ENCODE data around the gene ERBIN. TPM values are rescaled to one million over a fixed set of nuclear protein-coding genes. Genes with fewer than 3 reads are reported as not detected.
A peak's percentile ranks its signal among the peaks of the same experiment; 100 is the strongest.

Gene ERBIN
- total RNA-seq (2016; rRNA removed; fragmentation: Illumina TruSeq; extraction: Trizol) (41.7 and 54.8 TPM in 2 replicates), polyA plus RNA-seq (2011; rRNA removed) (12.5 and 14.4 TPM in 2 replicates), polyA minus RNA-seq (2011; rRNA and poly(A)+ RNA removed; ENCODE audit: low replicate concordance) (12.0 and 26.9 TPM in 2 replicates), Bru-seq, nascent RNA (percentile 88 among the genes with signal in this experiment), BruChase-seq, experiment 1, labeled RNA remaining after a 6-hour chase (percentile 85 among the genes with signal in this experiment), BruChase-seq, experiment 2, labeled RNA remaining after a 2-hour chase (percentile 86 among the genes with signal in this experiment)
- 16.6 and 24.6 TPM in 2 replicates for total RNA-seq (2016; cell fraction: cytosol; rRNA removed; fragmentation: Illumina TruSeq; extraction: Trizol; ENCODE audit: low read depth)
- total RNA-seq (2016; cell fraction: insoluble cytoplasmic fraction; rRNA removed; fragmentation: Illumina TruSeq; extraction: Trizol), result 37.9 and 53.8 TPM in 2 replicates
- total RNA-seq (2016; cell fraction: membrane; rRNA removed; fragmentation: Illumina TruSeq; extraction: Trizol), result 23.2 and 27.1 TPM in 2 replicates
- 62.6 and 65.3 TPM in 2 replicates for total RNA-seq (2016; cell fraction: nucleus; rRNA removed; fragmentation: Illumina TruSeq; extraction: Trizol)
- polyA plus RNA-seq (2011; cell fraction: cytosol; rRNA removed), result 4.9 and 8.6 TPM in 2 replicates
- 10.5 and 10.8 TPM in 2 replicates for polyA plus RNA-seq (2011; cell fraction: nucleus; rRNA removed)
- polyA plus RNA-seq (2012), result 14.1 and 14.9 TPM in 2 replicates
- 0.44 and 0.64 TPM in 2 replicates for polyA plus RNA-seq (2016; cell fraction: cytosol; fragmentation: Illumina TruSeq; extraction: Trizol; ENCODE audit: low read depth)
- 29.5 and 36.4 TPM in 2 replicates for polyA plus RNA-seq (2016; cell fraction: insoluble cytoplasmic fraction; fragmentation: Illumina TruSeq; extraction: Trizol; ENCODE audit: low read depth)
- 3.4 and 3.9 TPM in 2 replicates for polyA plus RNA-seq (2016; cell fraction: membrane; fragmentation: Illumina TruSeq; extraction: Trizol; ENCODE audit: low read depth)
- polyA plus RNA-seq (2016; cell fraction: nucleus; fragmentation: Illumina TruSeq; extraction: Trizol; ENCODE audit: insufficient read depth, low read depth), result 40.0 and 43.6 TPM in 2 replicates
- polyA minus RNA-seq (2011; cell fraction: cytosol; rRNA and poly(A)+ RNA removed), result 28.1 and 38.4 TPM in 2 replicates
- 140 and 160 TPM in 2 replicates for polyA minus RNA-seq (2011; cell fraction: nucleus; rRNA and poly(A)+ RNA removed)
- long read RNA-seq, experiment 1, partial matches to known transcripts, result 3 of 4 reads
- long read RNA-seq, experiment 1, other reads (novel, unspliced or antisense), result 1 of 4 reads
- long read RNA-seq, experiment 2, partial matches to known transcripts, result 3 of 22 reads
- long read RNA-seq, experiment 2, other reads (novel, unspliced or antisense), result 19 of 22 reads

- 0% methylated on average over 12 of the region's 45 CpGs for WGBS (ENCODE audit: low lambda C conversion rate)
- BruUV-seq (replicated peaks), result no TSS peak
- TF ChIP-seq ZIK1 (CRISPR knock-in tag; IDR thresholded peaks at IDR 0.05; ENCODE audit: borderline replicate concordance, low read depth), result no peak
- no peak; the same call in 1 of the 2 replicates for TF ChIP-seq MAX (IDR thresholded peaks at IDR 0.05)
- no peak for TF ChIP-seq TBX3 (IDR thresholded peaks at IDR 0.05; ENCODE audit: borderline replicate concordance)
- peak; percentile 52; the same call in 1 of the 2 replicates for TF ChIP-seq TFE3 (CRISPR knock-in tag; IDR thresholded peaks at IDR 0.05)
- TF ChIP-seq ZNF619 (CRISPR knock-in tag; IDR thresholded peaks at IDR 0.05), result no peak
- peak; percentile 15; the same call in 1 of the 2 replicates for TF ChIP-seq FOXA3 (CRISPR knock-in tag; IDR thresholded peaks at IDR 0.05)
- TF ChIP-seq, protein P1, sequence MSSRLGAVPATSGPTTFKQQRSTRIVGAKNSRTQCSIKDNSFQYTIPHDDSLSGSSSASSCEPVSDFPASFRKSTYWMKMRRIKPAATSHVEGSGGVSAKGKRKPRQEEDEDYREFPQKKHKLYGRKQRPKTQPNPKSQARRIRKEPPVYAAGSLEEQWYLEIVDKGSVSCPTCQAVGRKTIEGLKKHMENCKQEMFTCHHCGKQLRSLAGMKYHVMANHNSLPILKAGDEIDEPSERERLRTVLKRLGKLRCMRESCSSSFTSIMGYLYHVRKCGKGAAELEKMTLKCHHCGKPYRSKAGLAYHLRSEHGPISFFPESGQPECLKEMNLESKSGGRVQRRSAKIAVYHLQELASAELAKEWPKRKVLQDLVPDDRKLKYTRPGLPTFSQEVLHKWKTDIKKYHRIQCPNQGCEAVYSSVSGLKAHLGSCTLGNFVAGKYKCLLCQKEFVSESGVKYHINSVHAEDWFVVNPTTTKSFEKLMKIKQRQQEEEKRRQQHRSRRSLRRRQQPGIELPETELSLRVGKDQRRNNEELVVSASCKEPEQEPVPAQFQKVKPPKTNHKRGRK (CRISPR knock-in tag; IDR thresholded peaks at IDR 0.05), result no peak
- no peak for TF ChIP-seq ZNF3 (CRISPR knock-in tag; IDR thresholded peaks at IDR 0.05)
- TF ChIP-seq ZFP82 (CRISPR knock-in tag; IDR thresholded peaks at IDR 0.05; ENCODE audit: borderline replicate concordance), result no peak
- peak in 1 of 2 experiments; percentile 22; a peak in 1 of 4 replicates for TF ChIP-seq POLR2A (IDR thresholded peaks at IDR 0.05; ENCODE audit: insufficient read depth in 1 of 2, low read depth in 2 of 2, low read length in 2 of 2)
- TF ChIP-seq ZNF331 (CRISPR knock-in tag; IDR thresholded peaks at IDR 0.05), result no peak
- no peak for TF ChIP-seq PBX3 (CRISPR knock-in tag; IDR thresholded peaks at IDR 0.05; ENCODE audit: borderline replicate concordance)
- TF ChIP-seq NR1H2 (CRISPR knock-in tag; IDR thresholded peaks at IDR 0.05; ENCODE audit: borderline replicate concordance, low read depth), result no peak
- peak; percentile 17; the same call in 1 of the 2 replicates for TF ChIP-seq ZNF329 (CRISPR knock-in tag; IDR thresholded peaks at IDR 0.05; ENCODE audit: low read depth)
Observed at GRCh38 chr5:65926276-65926783, at the start of gene ERBIN. Gene ERBIN (plus strand): TSS chr5:65926575. CDS start chr5:65992719, 66,144 bp downstream.

More at GRCh38 chr5:65926276-65926783, at the start of gene ERBIN:
- in situ Hi-C loops (cut with HindIII; ENCODE audit: extremely low pct_ligation_motif_present, low pct_unique_long_range_greater_than_20kb), result no loop called here
- H3K36me3 ChIP-seq (replicated peaks in 1 of 2; ENCODE audit: control insufficient read depth in 1 of 2, insufficient read depth in 2 of 2, low read length in 2 of 2), result no peaks in the 10 kb centered on the region
- peaks cover 23% of the 10 kb centered on the region for H4K20me1 ChIP-seq (ENCODE audit: insufficient read depth, low read length)
- ATAC-seq (peak; percentile 51), DNase-seq (ENCODE audit: low spot score) (peak; percentile 41), FAIRE-seq (no peak)
- peak within 1 kb of the TSS; percentile 93 for H3K9ac ChIP-seq (ENCODE audit: insufficient read depth, low read depth, low read length)
- peak within 1 kb of the TSS; percentile 98 for H3K27ac ChIP-seq (ENCODE audit: extremely low read length, insufficient read depth, low read length)
- H3K9me3 ChIP-seq (ENCODE audit: low read length), result no peaks in the 10 kb centered on the region
- POLR2A ChIA-PET, result interaction anchor here (0.5 to 1.4 kb wide), 4 partner anchors 9 to 363 kb away, joined by 3 to 4 read pairs (median 4); partner anchors contain the start of genes CENPK and PPWD1
- H3K4me3 ChIP-seq (replicated peaks in 1 of 3; ENCODE audit: insufficient read depth in 1 of 3, low read depth in 2 of 3, low read length in 3 of 3), result peak within 1 kb of the TSS; percentile 92 to 98 (median 97)
- CTCF ChIA-PET (ENCODE audit: low intra/inter-chr PET ratio, low total read pairs), result no interaction called here
- peaks cover 50% of the 10 kb centered on the region for H3K4me1 ChIP-seq (ENCODE audit: insufficient read depth, low read length)
- no peak within 1 kb of the TSS for H2AFZ ChIP-seq (ENCODE audit: low read length)
- no peaks in the 10 kb centered on the region; a peak in 1 of 5 replicates for H3K27me3 ChIP-seq (ENCODE audit: control insufficient read depth in 1 of 2, insufficient read depth in 2 of 2, low read length in 2 of 2)
- peaks cover 50% of the 10 kb centered on the region for H3K79me2 ChIP-seq (ENCODE audit: insufficient read depth, low read length)
- peak within 1 kb of the TSS; percentile 87 for H3K4me2 ChIP-seq (ENCODE audit: low read depth, low read length)
- intact Hi-C loops (cut with micrococcal nuclease; ENCODE audit: unreplicated experiment), result loop anchor here (5.0 to 10.0 kb wide), 5 partner anchors 36 to 302 kb away; partner anchors contain the start of genes SHLD3, TRAPPC13 and TRIM23

Measured in HepG2 (cell line).